WERI-Rb-1 (cell line): Measurements from ENCODE around the gene GIGYF2.

Source experiments
- DNase-seq: peaks from one replicate; pipeline ENCODE4 v3.0.0-alpha.2; 2020
- H3K27ac ChIP-seq: fragments of 250-450 bp; sonication (Bioruptor Pico); 2 replicates; pipeline ENCODE4 v1.5.1; 2020; ENCODE audit warnings: mild to moderate bottlenecking, moderate library complexity
- H3K27me3 ChIP-seq: fragments of 250-450 bp; sonication (Bioruptor Pico); 2 replicates; pipeline ENCODE4 v1.5.1; 2021; ENCODE audit warnings: mild to moderate bottlenecking, low read depth, moderate library complexity; ENCODE audit not compliant: insufficient read depth, severe bottlenecking
- H3K36me3 ChIP-seq: fragments of 250-450 bp; sonication (Bioruptor Pico); 2 replicates; pipeline ENCODE4 v1.5.1; 2020; ENCODE audit warnings: mild to moderate bottlenecking, moderate library complexity
- H3K4me3 ChIP-seq: 2 replicates; pipeline ENCODE4 v1.5.1; 2011; ENCODE audit warnings: low read depth, mild to moderate bottlenecking, control low read depth, low read length
- H3K9me3 ChIP-seq: fragments of 250-450 bp; sonication (Bioruptor Pico); 2 replicates; pipeline ENCODE4 v1.5.1; 2021; ENCODE audit warnings: mild to moderate bottlenecking, moderate library complexity; ENCODE audit not compliant: severe bottlenecking
- TF ChIP-seq, protein P1 (sequence below): IDR thresholded peaks from 2 replicates; pipeline ENCODE4 v1.5.1; 2011; ENCODE audit warnings: low read depth, mild to moderate bottlenecking, control low read depth, inconsistent platforms, low read length

GIGYF2 gene

DNA sequence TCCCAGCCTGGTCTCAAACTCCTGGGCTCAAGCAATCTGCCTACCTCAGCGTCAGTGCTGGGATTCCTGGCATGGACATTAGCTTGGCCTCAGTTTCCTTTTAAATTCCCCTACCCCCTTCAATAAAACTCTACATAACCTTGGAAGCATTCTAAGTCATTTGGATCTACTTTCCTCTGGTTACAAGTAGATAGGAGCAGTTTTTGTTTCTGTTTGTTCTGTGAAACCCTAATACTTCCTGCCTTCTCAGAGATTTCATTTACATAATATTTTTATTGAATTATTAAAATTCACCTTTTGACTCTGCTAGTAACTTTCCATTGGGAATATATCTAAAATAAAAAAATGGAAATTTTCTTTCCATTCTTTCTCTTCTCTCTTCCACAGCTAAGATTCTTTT is 25.9 kb downstream of the GIGYF2 start:
- Histone ChIP-seq H3K27me3 (no peaks in the 10 kb centered on the region), H3K4me3 (no peak overlapping the region), H3K27ac (no peak overlapping the region), H3K36me3 (peaks cover 33% of the 10 kb centered on the region), H3K9me3 (no peaks in the 10 kb centered on the region)
- no peak for DNase-seq
- TF ChIP-seq, protein P1, sequence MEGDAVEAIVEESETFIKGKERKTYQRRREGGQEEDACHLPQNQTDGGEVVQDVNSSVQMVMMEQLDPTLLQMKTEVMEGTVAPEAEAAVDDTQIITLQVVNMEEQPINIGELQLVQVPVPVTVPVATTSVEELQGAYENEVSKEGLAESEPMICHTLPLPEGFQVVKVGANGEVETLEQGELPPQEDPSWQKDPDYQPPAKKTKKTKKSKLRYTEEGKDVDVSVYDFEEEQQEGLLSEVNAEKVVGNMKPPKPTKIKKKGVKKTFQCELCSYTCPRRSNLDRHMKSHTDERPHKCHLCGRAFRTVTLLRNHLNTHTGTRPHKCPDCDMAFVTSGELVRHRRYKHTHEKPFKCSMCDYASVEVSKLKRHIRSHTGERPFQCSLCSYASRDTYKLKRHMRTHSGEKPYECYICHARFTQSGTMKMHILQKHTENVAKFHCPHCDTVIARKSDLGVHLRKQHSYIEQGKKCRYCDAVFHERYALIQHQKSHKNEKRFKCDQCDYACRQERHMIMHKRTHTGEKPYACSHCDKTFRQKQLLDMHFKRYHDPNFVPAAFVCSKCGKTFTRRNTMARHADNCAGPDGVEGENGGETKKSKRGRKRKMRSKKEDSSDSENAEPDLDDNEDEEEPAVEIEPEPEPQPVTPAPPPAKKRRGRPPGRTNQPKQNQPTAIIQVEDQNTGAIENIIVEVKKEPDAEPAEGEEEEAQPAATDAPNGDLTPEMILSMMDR = no peak

DNA sequence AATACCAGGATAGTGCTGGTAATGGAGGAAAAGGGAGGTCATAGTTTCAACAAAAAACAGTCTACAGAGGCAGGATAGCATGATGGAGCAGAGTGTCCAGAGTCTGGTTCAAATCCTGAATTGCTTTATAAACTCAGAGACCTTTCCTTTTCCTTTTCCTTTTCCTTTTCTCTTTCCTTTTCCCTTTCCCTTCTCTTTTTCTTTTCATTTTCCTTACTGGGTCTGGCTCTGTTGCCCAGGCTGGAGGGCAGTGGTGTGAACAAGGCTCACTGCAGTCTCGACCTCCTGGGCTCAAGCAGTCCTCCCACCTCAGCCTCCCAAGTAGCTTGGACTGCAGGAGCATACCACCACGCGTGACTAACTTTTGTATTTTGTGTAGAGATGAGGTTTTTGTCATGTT is 31.7 kb downstream of the GIGYF2 start:
- Histone ChIP-seq H3K27ac (no peak overlapping the region), H3K36me3 (peaks cover 45% of the 10 kb centered on the region), H3K9me3 (no peaks in the 10 kb centered on the region), H3K4me3 (no peak overlapping the region), H3K27me3 (no peaks in the 10 kb centered on the region)
- DNase-seq = no peak
- TF ChIP-seq, protein P1 = no peak

- Histone ChIP-seq H3K27ac (no peak overlapping the region), H3K4me3 (no peak overlapping the region), H3K9me3 (no peaks in the 10 kb centered on the region), H3K36me3 (peaks cover 53% of the 10 kb centered on the region), H3K27me3 (no peaks in the 10 kb centered on the region)
- no peak for DNase-seq
- TF ChIP-seq, protein P1 = no peak
Measured at GRCh38 chr2:232731470-232731869, 34.3 kb downstream of the GIGYF2 start.

DNA sequence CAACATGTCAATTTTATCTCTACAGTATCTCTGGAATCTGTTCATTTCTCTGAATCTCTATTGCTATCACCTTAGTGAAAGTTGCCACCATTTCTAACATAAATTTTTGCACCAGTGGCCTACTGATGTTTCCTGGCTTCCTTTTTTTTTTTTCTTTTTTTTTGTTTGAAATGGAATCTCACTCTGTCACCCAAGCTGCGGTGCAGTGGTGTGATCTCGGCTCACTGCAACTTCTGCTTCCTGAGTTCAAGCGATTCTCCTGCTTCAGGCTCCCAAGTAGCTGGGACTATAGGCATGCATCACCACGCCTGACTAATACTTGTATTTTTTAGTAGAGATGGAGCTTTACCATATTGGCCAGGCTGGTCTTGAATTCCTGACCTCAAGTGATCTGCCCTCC is 44.2 kb downstream of the GIGYF2 start:
- peaks cover 24% of the 10 kb centered on the region for H3K36me3 ChIP-seq
- TF ChIP-seq, protein P1 = no peak
- H3K27ac ChIP-seq = no peak overlapping the region
- H3K4me3 ChIP-seq = no peak overlapping the region
- H3K27me3 ChIP-seq = no peaks in the 10 kb centered on the region
- no peaks in the 10 kb centered on the region for H3K9me3 ChIP-seq
- DNase-seq = no peak

- Histone ChIP-seq H3K36me3 (peaks cover 17% of the 10 kb centered on the region), H3K27ac (no peak overlapping the region), H3K27me3 (no peaks in the 10 kb centered on the region), H3K4me3 (no peak overlapping the region), H3K9me3 (no peaks in the 10 kb centered on the region)
- TF ChIP-seq, protein P1 = no peak
- no peak for DNase-seq
Measured at GRCh38 chr2:232741972-232742371, 44.8 kb downstream of the GIGYF2 start.

DNA sequence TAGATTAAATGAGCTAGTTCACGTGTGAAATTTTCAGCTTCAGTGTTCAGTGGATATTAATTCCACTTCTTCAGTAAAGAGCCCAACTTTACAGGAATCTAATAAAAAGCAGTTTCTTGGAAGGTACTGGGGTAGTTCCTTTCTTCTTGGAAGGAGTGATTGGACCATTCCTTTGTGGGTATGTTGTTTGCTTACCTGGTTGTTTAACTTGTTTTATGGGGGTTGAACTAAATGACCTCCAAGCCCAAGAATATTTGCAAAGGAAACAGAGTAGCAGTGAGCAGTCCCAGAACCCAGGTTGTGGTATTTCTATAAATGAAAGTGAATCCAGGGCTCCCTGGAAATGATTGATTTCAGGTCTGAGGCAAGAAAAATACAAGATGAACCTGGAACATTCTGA is 47.8 kb downstream of the GIGYF2 start:
- DNase-seq = no peak
- no peak overlapping the region for H3K4me3 ChIP-seq
- peaks cover 28% of the 10 kb centered on the region for H3K36me3 ChIP-seq
- H3K9me3 ChIP-seq = no peaks in the 10 kb centered on the region
- no peaks in the 10 kb centered on the region for H3K27me3 ChIP-seq
- H3K27ac ChIP-seq = no peak overlapping the region
- TF ChIP-seq, protein P1 = no peak
